Fibroblast of lung (primary cell): ENCODE results near the gene CERK. TPM values are rescaled to one million over a fixed set of nuclear protein-coding genes. Genes with fewer than 3 reads are reported as not detected.

Experiments
- DNase-seq, 2 donors: peaks; one replicate each; pipeline versions ENCODE4 v3.0.0 to v3.0.0-alpha.2; 2010; ENCODE audit warnings: low read depth in 2 of 2
- H2AFZ ChIP-seq: 2 replicates; pipeline ENCODE4 v1.5.1; 2012; ENCODE audit warnings: low read length, control low read depth, inconsistent platforms
- H3K27ac ChIP-seq: 2 replicates; pipeline ENCODE4 v1.5.1; 2011; ENCODE audit warnings: low read length, control low read depth; ENCODE audit not compliant: insufficient read depth
- H3K27me3 ChIP-seq: 2 replicates; pipeline ENCODE4 v1.5.1; 2011; ENCODE audit warnings: mild to moderate bottlenecking, low read length; ENCODE audit not compliant: control insufficient read depth, insufficient read depth
- H3K36me3 ChIP-seq: 2 replicates; pipeline ENCODE4 v1.5.1; 2011; ENCODE audit warnings: low read length; ENCODE audit not compliant: control insufficient read depth, insufficient read depth
- H3K4me1 ChIP-seq: 2 replicates; pipeline ENCODE4 v1.5.1; 2011; ENCODE audit warnings: low read length; ENCODE audit not compliant: control insufficient read depth, insufficient read depth; ENCODE audit errors: extremely low read depth
- H3K4me2 ChIP-seq: 2 replicates; pipeline ENCODE4 v1.5.1; 2011; ENCODE audit warnings: low read length, control low read depth; ENCODE audit not compliant: insufficient read depth; ENCODE audit errors: extremely low read depth
- H3K4me3 ChIP-seq, 4 experiments: fragments of 200-600 bp in 1 of 4; sonication (generic) in 1 of 4; replicated peaks in 1 of 4; 2 replicates each; pipeline ENCODE4 v1.5.1; 2011 to 2016; ENCODE audit warnings: low read length in 4 of 4, low read depth in 3 of 4, mild to moderate bottlenecking in 3 of 4, control low read depth in 2 of 4, inconsistent platforms in 1 of 4, mixed read lengths in 1 of 4; ENCODE audit not compliant: insufficient read depth in 1 of 4; ENCODE audit errors: control extremely low read depth in 1 of 4
- H3K79me2 ChIP-seq: 2 replicates; pipeline ENCODE4 v1.5.1; 2012; ENCODE audit warnings: mild to moderate bottlenecking, low read length, inconsistent platforms; ENCODE audit not compliant: control insufficient read depth, insufficient read depth
- H3K9ac ChIP-seq: 2 replicates; pipeline ENCODE4 v1.5.1; 2011; ENCODE audit warnings: mild to moderate bottlenecking, low read length, control low read depth; ENCODE audit not compliant: insufficient read depth
- H3K9me3 ChIP-seq: 2 replicates; pipeline ENCODE4 v1.5.1; 2012; ENCODE audit warnings: low read depth, low read length; ENCODE audit not compliant: control insufficient read depth, insufficient read depth
- H4K20me1 ChIP-seq: 2 replicates; pipeline ENCODE4 v1.5.1; 2011; ENCODE audit warnings: low read length; ENCODE audit not compliant: control insufficient read depth, insufficient read depth; ENCODE audit errors: extremely low read depth
- EZH2 ChIP-seq: IDR thresholded peaks from 2 replicates; pipeline ENCODE4 v1.5.1; 2012; ENCODE audit warnings: low read length, control low read depth, mild to moderate bottlenecking; ENCODE audit errors: missing control alignments
- polyA plus RNA-seq, 2 donors: library from polyadenylated mRNA; depleted of rRNA in 1 of 2; stranded (reverse) in 1 of 2; unstranded in 1 of 2; fragments of >200 nt; gene quantifications; 2 replicates each; pipeline ENCODE4 v1.2.1, GENCODE V29; 2011 to 2012; ENCODE audit warnings: missing spikeins in 1 of 2
- total RNA-seq: library from RNA; depleted of rRNA; stranded (reverse); fragments of >200 nt; gene quantifications from 2 replicates; pipeline ENCODE4 v1.2.1, GENCODE V29; 2014
- TF ChIP-seq, protein P1 (sequence below), 2 donors: IDR thresholded peaks in 1 of 2; conservative IDR thresholded peaks in 1 of 2; 1 replicate in 1 of 2; 2 replicates in 1 of 2; pipeline ENCODE4 v1.5.1; 2011 to 2012; ENCODE audit warnings: low read length in 2 of 2, control low read depth in 1 of 2, inconsistent platforms in 1 of 2, low read depth in 1 of 2, mild to moderate bottlenecking in 1 of 2

The CERK gene
- total and polyA plus RNA-seq, 2 donors (not counting 1 experiment from before 2014, with no cell fraction given): 19.5 to 24.9 TPM

GRCh38 chr22:46726986-46727317 is 11.1 kb downstream of the CERK start:
- H3K36me3 ChIP-seq: peaks cover 6% of the 10 kb centered on the region
- no peak overlapping the region for H3K9ac ChIP-seq
- H3K9me3 ChIP-seq: no peaks in the 10 kb centered on the region
- H3K27me3 ChIP-seq: no peaks in the 10 kb centered on the region
- no peak overlapping the region for H3K4me2 ChIP-seq
- no peak for TF ChIP-seq EZH2
- TF ChIP-seq, protein P1, sequence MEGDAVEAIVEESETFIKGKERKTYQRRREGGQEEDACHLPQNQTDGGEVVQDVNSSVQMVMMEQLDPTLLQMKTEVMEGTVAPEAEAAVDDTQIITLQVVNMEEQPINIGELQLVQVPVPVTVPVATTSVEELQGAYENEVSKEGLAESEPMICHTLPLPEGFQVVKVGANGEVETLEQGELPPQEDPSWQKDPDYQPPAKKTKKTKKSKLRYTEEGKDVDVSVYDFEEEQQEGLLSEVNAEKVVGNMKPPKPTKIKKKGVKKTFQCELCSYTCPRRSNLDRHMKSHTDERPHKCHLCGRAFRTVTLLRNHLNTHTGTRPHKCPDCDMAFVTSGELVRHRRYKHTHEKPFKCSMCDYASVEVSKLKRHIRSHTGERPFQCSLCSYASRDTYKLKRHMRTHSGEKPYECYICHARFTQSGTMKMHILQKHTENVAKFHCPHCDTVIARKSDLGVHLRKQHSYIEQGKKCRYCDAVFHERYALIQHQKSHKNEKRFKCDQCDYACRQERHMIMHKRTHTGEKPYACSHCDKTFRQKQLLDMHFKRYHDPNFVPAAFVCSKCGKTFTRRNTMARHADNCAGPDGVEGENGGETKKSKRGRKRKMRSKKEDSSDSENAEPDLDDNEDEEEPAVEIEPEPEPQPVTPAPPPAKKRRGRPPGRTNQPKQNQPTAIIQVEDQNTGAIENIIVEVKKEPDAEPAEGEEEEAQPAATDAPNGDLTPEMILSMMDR (conservative IDR thresholded peaks at IDR 0.05 in 1 of 2, IDR thresholded peaks at IDR 0.05 in 1 of 2; ENCODE audit: low read depth in 1 of 2, low read length in 2 of 2): no peak
- H2AFZ ChIP-seq: no peak overlapping the region
- H3K79me2 ChIP-seq: peaks cover 33% of the 10 kb centered on the region
- H3K27ac ChIP-seq: no peak overlapping the region
- H4K20me1 ChIP-seq: no peaks in the 10 kb centered on the region
- no peak overlapping the region for H3K4me3 ChIP-seq
- H3K4me1 ChIP-seq: no peaks in the 10 kb centered on the region
- no peak for DNase-seq

GRCh38 chr22:46726066-46726985 is 11.7 kb downstream of the CERK start:
- Histone ChIP-seq H3K36me3 (peaks cover under 1% of the 10 kb centered on the region), H4K20me1 (no peaks in the 10 kb centered on the region)
- DNase-seq: no peak

DNA sequence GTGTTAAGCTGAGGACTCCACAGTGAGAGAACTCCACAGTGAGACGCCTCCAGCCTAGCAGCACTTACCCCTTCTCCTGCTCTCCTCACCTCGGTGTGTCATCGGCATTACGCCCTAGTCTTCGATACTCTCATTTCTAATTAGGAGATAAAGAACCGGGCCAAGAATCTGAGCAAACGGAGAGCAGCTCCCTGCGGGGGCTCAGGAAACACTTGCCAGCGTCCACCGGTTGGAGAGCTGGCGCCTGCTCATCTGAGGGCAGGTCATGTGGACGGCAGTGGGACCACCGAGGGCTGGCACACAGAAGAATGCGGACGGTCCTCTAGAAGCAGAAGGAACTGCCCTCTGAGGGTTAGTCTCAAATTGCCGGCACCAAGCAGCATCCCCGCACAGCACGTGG is 13.0 kb downstream of the CERK start:
- Histone ChIP-seq H2AFZ (no peak overlapping the region), H3K79me2 (peaks cover 21% of the 10 kb centered on the region), H3K9ac (no peak overlapping the region), H3K9me3 (no peaks in the 10 kb centered on the region), H3K27me3 (no peaks in the 10 kb centered on the region), H3K4me3 (no peak overlapping the region), H3K27ac (no peak overlapping the region), H3K36me3 (no peaks in the 10 kb centered on the region), H3K4me2 (no peak overlapping the region), H3K4me1 (no peaks in the 10 kb centered on the region), H4K20me1 (no peaks in the 10 kb centered on the region)
- TF ChIP-seq, protein P1 (conservative IDR thresholded peaks at IDR 0.05 in 1 of 2, IDR thresholded peaks at IDR 0.05 in 1 of 2; ENCODE audit: low read depth in 1 of 2, low read length in 2 of 2): no peak
- TF ChIP-seq EZH2: no peak
- DNase-seq: no peak

More at GRCh38 chr22:46726066-46726985, 11.7 kb downstream of the CERK start:
- Histone ChIP-seq H2AFZ (no peak overlapping the region), H3K4me2 (no peak overlapping the region), H3K9ac (no peak overlapping the region), H3K4me3 (no peak overlapping the region), H3K27me3 (no peaks in the 10 kb centered on the region), H3K4me1 (no peaks in the 10 kb centered on the region), H3K9me3 (no peaks in the 10 kb centered on the region), H3K27ac (no peak overlapping the region), H3K79me2 (peaks cover 26% of the 10 kb centered on the region)
- TF ChIP-seq EZH2: no peak
- TF ChIP-seq, protein P1 (conservative IDR thresholded peaks at IDR 0.05 in 1 of 2, IDR thresholded peaks at IDR 0.05 in 1 of 2; ENCODE audit: low read depth in 1 of 2, low read length in 2 of 2): no peak
